ENCODE results near the gene GAA.

GAA gene

DNA sequence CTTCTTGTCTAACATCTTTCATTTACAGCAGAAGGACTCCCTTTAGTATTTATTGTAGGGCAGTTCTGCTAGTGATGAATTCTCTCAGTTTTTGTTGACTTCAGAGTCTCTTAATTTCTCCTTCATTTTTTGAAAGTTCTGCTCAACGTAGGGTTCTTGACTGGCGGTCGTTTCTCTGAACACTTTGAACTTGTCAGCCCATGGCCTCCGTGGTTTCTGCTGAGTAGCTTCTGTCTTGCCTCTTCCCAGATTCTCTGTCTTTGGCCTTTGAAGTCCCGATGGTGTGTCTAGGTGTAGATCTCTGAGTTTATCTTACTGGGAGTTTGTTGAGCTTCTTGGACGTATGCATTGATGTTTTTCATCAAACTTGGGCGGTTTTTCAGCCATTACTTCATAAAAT, 13.4 kb downstream of the GAA start:
- Histone ChIP-seq H3K4me1 (ENCODE audit: control insufficient read depth in 1 of 2, insufficient read depth in 1 of 2, low read depth in 1 of 2, low read length in 1 of 2) (no peaks in the 10 kb centered on the region), H3K27ac (no peak overlapping the region), H3K36me3 (peaks cover 14% of the 10 kb centered on the region), H3K4me3 (ENCODE audit: low read depth in 1 of 2, low read length in 1 of 2) (no peak overlapping the region), H3K9me3 (no peaks in the 10 kb centered on the region), H3K27me3 (no peaks in the 10 kb centered on the region)
- TF ChIP-seq, protein P1, sequence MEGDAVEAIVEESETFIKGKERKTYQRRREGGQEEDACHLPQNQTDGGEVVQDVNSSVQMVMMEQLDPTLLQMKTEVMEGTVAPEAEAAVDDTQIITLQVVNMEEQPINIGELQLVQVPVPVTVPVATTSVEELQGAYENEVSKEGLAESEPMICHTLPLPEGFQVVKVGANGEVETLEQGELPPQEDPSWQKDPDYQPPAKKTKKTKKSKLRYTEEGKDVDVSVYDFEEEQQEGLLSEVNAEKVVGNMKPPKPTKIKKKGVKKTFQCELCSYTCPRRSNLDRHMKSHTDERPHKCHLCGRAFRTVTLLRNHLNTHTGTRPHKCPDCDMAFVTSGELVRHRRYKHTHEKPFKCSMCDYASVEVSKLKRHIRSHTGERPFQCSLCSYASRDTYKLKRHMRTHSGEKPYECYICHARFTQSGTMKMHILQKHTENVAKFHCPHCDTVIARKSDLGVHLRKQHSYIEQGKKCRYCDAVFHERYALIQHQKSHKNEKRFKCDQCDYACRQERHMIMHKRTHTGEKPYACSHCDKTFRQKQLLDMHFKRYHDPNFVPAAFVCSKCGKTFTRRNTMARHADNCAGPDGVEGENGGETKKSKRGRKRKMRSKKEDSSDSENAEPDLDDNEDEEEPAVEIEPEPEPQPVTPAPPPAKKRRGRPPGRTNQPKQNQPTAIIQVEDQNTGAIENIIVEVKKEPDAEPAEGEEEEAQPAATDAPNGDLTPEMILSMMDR (IDR thresholded peaks at IDR 0.05): no peak

DNA sequence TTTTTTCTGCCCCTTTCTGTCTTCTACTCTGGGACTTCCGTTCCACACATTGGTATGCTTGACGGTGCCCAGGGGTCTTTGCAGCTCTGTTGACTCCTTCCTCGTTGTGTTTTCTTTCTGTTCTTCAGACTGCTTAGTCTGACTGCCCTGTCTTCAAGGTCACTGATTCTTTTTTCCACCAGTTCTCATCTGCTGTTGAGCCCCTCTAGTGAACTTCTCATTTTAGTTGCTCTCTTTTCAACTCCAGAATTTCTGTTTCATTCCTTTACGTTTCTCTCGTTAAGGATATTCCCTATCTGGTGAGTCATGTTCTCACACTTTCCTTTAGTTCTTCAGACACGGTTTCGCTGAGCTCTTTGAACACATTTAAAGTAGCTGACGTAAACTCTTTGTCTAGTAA, 13.8 kb downstream of the GAA start:
- TF ChIP-seq, protein P1 (IDR thresholded peaks at IDR 0.05): no peak
- no peaks in the 10 kb centered on the region for H3K9me3 ChIP-seq
- peaks cover 14% of the 10 kb centered on the region for H3K36me3 ChIP-seq
- no peaks in the 10 kb centered on the region for H3K4me1 ChIP-seq (ENCODE audit: control insufficient read depth in 1 of 2, insufficient read depth in 1 of 2, low read depth in 1 of 2, low read length in 1 of 2)
- H3K4me3 ChIP-seq (ENCODE audit: low read depth in 1 of 2, low read length in 1 of 2): no peak overlapping the region
- no peaks in the 10 kb centered on the region for H3K27me3 ChIP-seq
- H3K27ac ChIP-seq: no peak overlapping the region

DNA sequence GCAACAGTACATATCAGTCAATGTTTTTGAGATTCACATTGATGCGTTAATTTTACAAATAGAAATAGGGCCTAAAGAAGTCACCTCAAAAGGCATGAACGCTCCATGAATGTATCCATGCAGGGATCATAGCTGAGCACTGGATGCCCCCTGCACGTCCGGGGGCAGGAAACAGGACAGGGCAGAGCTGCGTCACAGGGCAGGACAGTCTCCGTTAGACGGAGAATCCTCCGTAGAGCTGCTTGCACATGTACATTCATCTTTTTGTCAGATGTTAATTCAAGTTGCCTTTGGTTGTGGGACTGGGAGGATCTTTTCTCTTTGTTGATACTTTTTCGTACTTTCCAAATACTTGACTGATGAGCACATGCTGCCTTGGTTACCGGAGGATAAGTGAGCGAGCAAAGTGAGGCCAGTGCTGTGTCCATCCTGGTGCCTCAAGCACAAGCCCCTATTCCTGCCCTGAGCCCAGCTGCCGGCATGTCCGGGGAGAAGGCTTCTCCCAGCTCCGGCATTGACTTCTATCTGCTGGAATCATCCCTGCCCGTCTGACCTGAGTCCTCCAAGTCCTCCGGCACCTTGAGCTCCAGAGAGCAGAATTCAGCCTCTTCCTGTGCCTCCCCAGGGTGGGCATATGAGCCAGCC, 15.0 kb downstream of the GAA start:
- Histone ChIP-seq H3K36me3 (peaks cover 14% of the 10 kb centered on the region), H3K27me3 (no peaks in the 10 kb centered on the region), H3K9me3 (no peaks in the 10 kb centered on the region), H3K4me3 (ENCODE audit: low read depth in 1 of 2, low read length in 1 of 2) (no peak overlapping the region), H3K4me1 (ENCODE audit: control insufficient read depth in 1 of 2, insufficient read depth in 1 of 2, low read depth in 1 of 2, low read length in 1 of 2) (no peaks in the 10 kb centered on the region), H3K27ac (no peak overlapping the region)
- TF ChIP-seq, protein P1 (IDR thresholded peaks at IDR 0.05): no peak

DNA sequence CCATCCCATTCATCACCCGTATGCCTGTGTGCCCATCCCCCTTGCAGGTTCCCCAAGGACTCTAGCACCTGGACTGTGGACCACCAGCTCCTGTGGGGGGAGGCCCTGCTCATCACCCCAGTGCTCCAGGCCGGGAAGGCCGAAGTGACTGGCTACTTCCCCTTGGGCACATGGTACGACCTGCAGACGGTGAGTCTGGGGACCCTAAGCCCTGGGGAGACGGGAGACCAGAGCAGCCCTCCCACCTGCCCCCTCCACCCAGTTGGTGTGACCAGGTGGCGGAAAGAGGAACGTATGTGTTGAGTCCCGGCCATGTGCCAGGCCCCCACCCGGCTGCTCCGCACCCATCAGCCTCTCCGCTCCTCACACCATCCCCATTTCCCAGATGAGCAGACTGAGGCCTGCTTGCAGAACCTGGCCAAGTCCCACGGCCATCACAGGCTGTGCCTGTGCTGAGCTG, 15.6 kb downstream of the GAA start:
- Histone ChIP-seq H3K36me3 (peaks cover 14% of the 10 kb centered on the region), H3K27ac (no peak overlapping the region), H3K9me3 (no peaks in the 10 kb centered on the region), H3K27me3 (no peaks in the 10 kb centered on the region), H3K4me1 (ENCODE audit: control insufficient read depth in 1 of 2, insufficient read depth in 1 of 2, low read depth in 1 of 2, low read length in 1 of 2) (no peaks in the 10 kb centered on the region), H3K4me3 (ENCODE audit: low read depth in 1 of 2, low read length in 1 of 2) (no peak overlapping the region)
- TF ChIP-seq, protein P1 (IDR thresholded peaks at IDR 0.05): no peak

DNA sequence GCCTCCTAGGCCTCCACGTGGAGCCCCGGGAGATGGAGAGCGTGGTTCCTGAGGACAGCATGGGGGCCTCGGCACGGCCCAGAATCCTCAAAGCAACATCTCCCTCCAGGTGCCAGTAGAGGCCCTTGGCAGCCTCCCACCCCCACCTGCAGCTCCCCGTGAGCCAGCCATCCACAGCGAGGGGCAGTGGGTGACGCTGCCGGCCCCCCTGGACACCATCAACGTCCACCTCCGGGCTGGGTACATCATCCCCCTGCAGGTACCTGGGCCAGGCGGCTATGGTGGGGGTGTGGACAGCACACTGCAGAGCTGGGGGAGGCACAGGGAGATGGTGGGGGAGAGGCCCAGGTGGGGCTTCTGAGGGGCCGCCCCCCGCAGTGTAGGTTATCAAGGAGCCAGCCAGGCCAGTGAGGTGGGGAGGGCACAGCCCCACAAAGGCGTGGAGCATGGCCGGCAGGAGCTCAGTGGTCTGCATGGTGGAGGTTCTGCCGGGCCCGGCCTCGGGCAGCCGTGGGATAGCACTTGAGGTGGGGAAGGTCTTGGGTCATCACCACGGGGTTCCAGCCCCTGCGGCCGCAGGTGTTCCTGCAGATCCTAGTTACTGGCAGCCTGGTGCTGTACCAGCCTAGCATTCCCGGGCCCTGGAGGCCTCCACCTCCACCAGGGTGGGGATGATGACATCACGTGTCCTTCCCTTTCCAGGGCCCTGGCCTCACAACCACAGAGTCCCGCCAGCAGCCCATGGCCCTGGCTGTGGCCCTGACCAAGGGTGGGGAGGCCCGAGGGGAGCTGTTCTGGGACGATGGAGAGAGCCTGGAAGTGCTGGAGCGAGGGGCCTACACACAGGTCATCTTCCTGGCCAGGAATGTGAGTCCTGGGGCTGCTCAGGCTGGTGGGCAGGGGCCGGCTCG, 16.4 kb downstream of the GAA start:
- Histone ChIP-seq H3K27me3 (no peaks in the 10 kb centered on the region), H3K36me3 (peaks cover 14% of the 10 kb centered on the region), H3K27ac (no peak overlapping the region), H3K4me3 (ENCODE audit: low read depth in 1 of 2, low read length in 1 of 2) (no peak overlapping the region), H3K4me1 (ENCODE audit: control insufficient read depth in 1 of 2, insufficient read depth in 1 of 2, low read depth in 1 of 2, low read length in 1 of 2) (no peaks in the 10 kb centered on the region), H3K9me3 (no peaks in the 10 kb centered on the region)
- TF ChIP-seq, protein P1 (IDR thresholded peaks at IDR 0.05): no peak
